Esophagus muscularis mucosa (tissue), 3 donors: Measurements from ENCODE around the gene GATD1.

ENCODE experiments used
- CTCF ChIP-seq, 3 experiments: fragments of 200-600 bp in 2 of 3; fragments of 450-650 bp in 1 of 3; sonication (generic) in 2 of 3; IDR thresholded peaks; one replicate each; pipeline ENCODE4 v1.5.1; 2017 to 2019; ENCODE audit warnings: antibody characterized with exemption in 3 of 3, mild to moderate bottlenecking in 2 of 3, moderate library complexity in 1 of 3
- POLR2A ChIP-seq: fragments of 450-650 bp; IDR thresholded peaks from one replicate; pipeline ENCODE4 v1.6.1; 2017; ENCODE audit warnings: antibody characterized with exemption, moderate library complexity, mild to moderate bottlenecking, low read depth
- POLR2AphosphoS5 ChIP-seq, 2 donors: sonication (generic); formaldehyde crosslinking; IDR thresholded peaks; one replicate each; pipeline ENCODE4 v1.6.1; 2017; ENCODE audit warnings: antibody characterized with exemption in 2 of 2

GRCh38 chr11:794766-795633, 17.7 kb upstream of the GATD1 start:
- TF ChIP-seq CTCF (IDR thresholded peaks at IDR 0.05) (no peak), POLR2A (no peak), POLR2AphosphoS5 (IDR thresholded peaks at IDR 0.05) (no peak)
